RWPE1 (cell line): ENCODE measurements around the gene ZMYND11.
A peak's percentile ranks its signal among the peaks of the same experiment; 100 is the strongest.
"Not testable (repeated sequence)": the region's sequence is repeated elsewhere in the genome, so short reads cannot be mapped to it uniquely, and the experiment has no call there.

Experiments used
- CTCF ChIA-PET: fragments of 350-600 bp; sonication (Branson Sonifier 250); formaldehyde crosslinking; extraction: SDS; loops from one replicate; lab custom pipeline; 2021; lab: Yijun Ruan, JAX
- POLR2A ChIA-PET: fragments of 400-600 bp; formaldehyde crosslinking; extraction: SDS; loops from one replicate; lab custom pipeline; 2020; ENCODE audit warnings: antibody characterized with exemption; ENCODE audit not compliant: low non-redundant PET; lab: Yijun Ruan, JAX
- DNase-seq: peaks from one replicate; pipeline ENCODE4 v3.0.0; 2012; ENCODE audit warnings: low spot score
- H3K27ac ChIP-seq: fragments of 450-650 bp; 2 replicates; pipeline ENCODE4 v1.5.1; 2017
- TF ChIP-seq, protein P1 (sequence below): fragments of 450-650 bp; conservative IDR thresholded peaks from 2 replicates; pipeline ENCODE4 v1.5.1; 2017; ENCODE audit warnings: low read depth, mild to moderate bottlenecking

The ZMYND11 gene

GRCh38 chr10:248307-248706 lies 113.1 kb downstream of the ZMYND11 start:
- H3K27ac ChIP-seq = no peak overlapping the region
- CTCF ChIA-PET = no interaction called here
- TF ChIP-seq, protein P1, sequence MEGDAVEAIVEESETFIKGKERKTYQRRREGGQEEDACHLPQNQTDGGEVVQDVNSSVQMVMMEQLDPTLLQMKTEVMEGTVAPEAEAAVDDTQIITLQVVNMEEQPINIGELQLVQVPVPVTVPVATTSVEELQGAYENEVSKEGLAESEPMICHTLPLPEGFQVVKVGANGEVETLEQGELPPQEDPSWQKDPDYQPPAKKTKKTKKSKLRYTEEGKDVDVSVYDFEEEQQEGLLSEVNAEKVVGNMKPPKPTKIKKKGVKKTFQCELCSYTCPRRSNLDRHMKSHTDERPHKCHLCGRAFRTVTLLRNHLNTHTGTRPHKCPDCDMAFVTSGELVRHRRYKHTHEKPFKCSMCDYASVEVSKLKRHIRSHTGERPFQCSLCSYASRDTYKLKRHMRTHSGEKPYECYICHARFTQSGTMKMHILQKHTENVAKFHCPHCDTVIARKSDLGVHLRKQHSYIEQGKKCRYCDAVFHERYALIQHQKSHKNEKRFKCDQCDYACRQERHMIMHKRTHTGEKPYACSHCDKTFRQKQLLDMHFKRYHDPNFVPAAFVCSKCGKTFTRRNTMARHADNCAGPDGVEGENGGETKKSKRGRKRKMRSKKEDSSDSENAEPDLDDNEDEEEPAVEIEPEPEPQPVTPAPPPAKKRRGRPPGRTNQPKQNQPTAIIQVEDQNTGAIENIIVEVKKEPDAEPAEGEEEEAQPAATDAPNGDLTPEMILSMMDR = no peak
- DNase-seq = no peak
- POLR2A ChIA-PET = no interaction called here

- H3K27ac ChIP-seq = no peak overlapping the region
- TF ChIP-seq, protein P1 = no peak
- DNase-seq = no peak
- ChIA-PET POLR2A (no interaction called here), CTCF (no interaction called here)
These were observed 116.8 kb downstream of the ZMYND11 start for GRCh38 chr10:251982-252582.

DNA sequence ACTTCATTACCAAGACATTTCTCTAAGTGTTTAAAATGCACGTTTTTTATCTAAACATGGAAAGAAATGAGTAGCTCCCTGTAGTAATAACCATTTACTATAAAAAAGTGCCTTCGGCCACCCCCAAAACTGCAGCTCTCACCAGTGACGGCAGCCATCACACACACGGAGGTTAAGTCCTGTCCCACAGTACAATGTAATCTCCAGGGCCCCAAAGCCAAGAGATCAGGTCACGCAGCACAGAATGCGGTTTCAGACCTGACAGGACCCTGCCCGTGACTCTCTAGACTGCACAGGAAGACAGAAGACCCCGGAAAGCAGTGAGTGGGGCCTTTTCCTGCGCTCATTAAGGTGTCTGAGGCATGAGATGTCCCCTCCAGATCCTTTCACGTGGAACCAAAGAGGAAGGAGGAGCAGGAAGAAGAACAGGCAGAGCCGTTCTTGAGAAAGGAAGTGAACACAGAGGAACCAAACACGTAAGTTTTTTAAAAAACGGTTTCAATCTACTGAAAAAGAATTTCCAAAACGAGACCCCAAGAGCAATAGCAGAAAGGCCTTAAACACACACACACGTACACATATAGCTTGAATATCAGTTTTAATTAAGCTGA lies 125.7 kb downstream of the ZMYND11 start:
- DNase-seq = no peak
- ChIA-PET CTCF (no interaction called here), POLR2A (no interaction called here)
- no peak overlapping the region for H3K27ac ChIP-seq
- TF ChIP-seq, protein P1 = no peak

DNA sequence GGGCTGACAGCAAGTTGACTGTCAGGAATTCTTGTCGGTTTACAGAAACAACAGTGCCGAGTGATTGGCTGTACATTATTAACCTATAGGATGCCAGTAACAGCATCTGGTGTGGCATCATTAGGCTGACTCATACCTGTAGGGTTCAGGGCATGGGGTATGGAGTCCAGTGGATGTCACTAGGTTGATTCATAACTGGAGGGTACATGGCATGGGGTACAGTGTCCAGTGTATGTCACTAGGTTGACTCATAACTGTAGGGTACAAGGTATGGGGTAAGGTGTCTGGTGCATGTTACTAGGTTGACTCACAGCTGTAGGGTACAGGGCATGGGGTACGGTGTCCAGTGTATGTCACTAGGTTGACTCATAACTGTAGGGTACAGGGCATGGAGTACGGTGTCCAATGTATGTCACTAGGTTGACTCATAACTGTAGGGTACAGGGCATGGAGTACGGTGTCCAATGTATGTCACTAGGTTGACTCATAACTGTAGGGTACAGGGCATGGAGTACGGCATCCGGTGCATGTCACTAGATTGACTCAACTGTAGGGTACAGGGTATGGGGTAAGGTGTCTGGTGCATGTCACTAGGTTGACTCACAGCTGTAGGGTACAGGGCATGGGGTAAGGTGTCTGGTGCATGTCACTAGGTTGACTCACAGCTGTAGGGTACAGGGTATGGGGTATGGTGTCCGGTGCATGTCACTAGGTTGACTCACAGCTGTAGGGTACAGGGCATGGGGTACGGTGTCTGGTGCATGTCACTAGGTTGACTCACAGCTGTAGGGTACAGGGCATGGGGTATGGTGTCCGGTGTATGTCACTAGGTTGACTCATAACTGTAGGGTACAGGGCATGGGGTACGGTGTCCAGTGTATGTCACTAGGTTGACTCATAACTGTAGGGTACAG lies 129.2 kb downstream of the ZMYND11 start:
- H3K27ac ChIP-seq, POLR2A ChIA-PET, CTCF ChIA-PET, DNase-seq: not testable (repeated sequence)

- CTCF ChIA-PET, DNase-seq, POLR2A ChIA-PET, H3K27ac ChIP-seq: not testable (repeated sequence)
These were observed 129.8 kb downstream of the ZMYND11 start for GRCh38 chr10:265074-265440.

- CTCF ChIA-PET, DNase-seq, H3K27ac ChIP-seq, POLR2A ChIA-PET: not testable (repeated sequence)
These were observed 130.7 kb downstream of the ZMYND11 start for GRCh38 chr10:265816-266588.

DNA sequence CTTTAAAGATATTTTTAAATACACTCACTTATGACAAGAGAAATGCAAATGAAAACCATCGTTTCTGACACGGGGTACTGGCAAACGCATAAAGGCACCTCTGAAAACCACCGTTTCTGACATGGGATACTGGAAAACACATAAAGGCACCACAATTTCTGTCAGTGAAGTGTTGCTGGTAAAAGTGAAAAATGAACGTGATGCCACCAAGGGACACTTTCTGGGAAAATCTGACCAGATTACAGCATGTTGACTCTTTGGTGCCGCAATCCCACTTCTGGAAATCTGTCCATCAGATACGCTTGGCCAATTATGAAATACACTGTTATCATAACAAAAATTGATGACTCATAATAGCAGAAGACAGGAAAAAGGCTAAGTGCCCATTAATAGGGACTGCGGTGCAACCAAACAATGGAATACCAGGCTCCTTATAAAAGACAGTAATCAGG lies 131.7 kb downstream of the ZMYND11 start:
- DNase-seq = peak; percentile 38
- TF ChIP-seq, protein P1 = no peak
- ChIA-PET POLR2A (no interaction called here), CTCF (no interaction called here)
- no peak overlapping the region for H3K27ac ChIP-seq
